Endothelial cell (in vitro differentiated cells): ENCODE results near the gene SYCE3. TPM values are rescaled to one million over a fixed set of nuclear protein-coding genes. Genes with fewer than 3 reads are reported as not detected.
"Not testable (repeated sequence)": the region's sequence is repeated elsewhere in the genome, so short reads cannot be mapped to it uniquely, and the experiment has no call there.

ENCODE experiments used
- DNase-seq: peaks from one replicate; pipeline ENCODE4 v3.0.0; 2021; ENCODE audit warnings: low spot score
- H3K27ac Mint-ChIP-seq: one replicate; pipeline ENCODE4 v1.8.0; 2021; ENCODE audit warnings: mixed read lengths, inconsistent platforms; ENCODE audit not compliant: unreplicated experiment
- H3K27me3 Mint-ChIP-seq: one replicate; pipeline ENCODE4 v1.8.0; 2021; ENCODE audit warnings: mild to moderate bottlenecking, moderate library complexity, mixed read lengths, inconsistent platforms; ENCODE audit not compliant: unreplicated experiment
- H3K36me3 Mint-ChIP-seq: one replicate; pipeline ENCODE4 v1.8.0; 2021; ENCODE audit warnings: mild to moderate bottlenecking, low read depth, mixed read lengths, inconsistent platforms; ENCODE audit not compliant: unreplicated experiment
- H3K4me1 Mint-ChIP-seq: one replicate; pipeline ENCODE4 v1.8.0; 2021; ENCODE audit warnings: mild to moderate bottlenecking, mixed read lengths, inconsistent platforms; ENCODE audit not compliant: unreplicated experiment
- H3K4me3 Mint-ChIP-seq: one replicate; pipeline ENCODE4 v1.8.0; 2021; ENCODE audit warnings: mild to moderate bottlenecking, mixed read lengths, inconsistent platforms; ENCODE audit not compliant: unreplicated experiment
- H3K9me3 Mint-ChIP-seq: one replicate; pipeline ENCODE4 v1.8.0; 2021; ENCODE audit warnings: mixed read lengths, inconsistent platforms; ENCODE audit not compliant: unreplicated experiment
- total RNA-seq: library from RNA; stranded (reverse); fragmentation: NEBNext Ultra II Directional; extraction: Animal tissue kit (Norgen Biotek cat#: 25700); gene quantifications from one replicate; pipeline ENCODE4 v1.2.1, GENCODE V29; 2021; ENCODE audit not compliant: unreplicated experiment
- TF ChIP-seq, protein P1 (sequence below): fragments of 200-600 bp; sonication (generic); IDR thresholded peaks from one replicate; pipeline ENCODE4 v1.5.0; 2021; ENCODE audit warnings: antibody characterized with exemption; ENCODE audit not compliant: unreplicated experiment

SYCE3 gene
- total RNA-seq, 1 donor from 2014 or later: not detected

DNA sequence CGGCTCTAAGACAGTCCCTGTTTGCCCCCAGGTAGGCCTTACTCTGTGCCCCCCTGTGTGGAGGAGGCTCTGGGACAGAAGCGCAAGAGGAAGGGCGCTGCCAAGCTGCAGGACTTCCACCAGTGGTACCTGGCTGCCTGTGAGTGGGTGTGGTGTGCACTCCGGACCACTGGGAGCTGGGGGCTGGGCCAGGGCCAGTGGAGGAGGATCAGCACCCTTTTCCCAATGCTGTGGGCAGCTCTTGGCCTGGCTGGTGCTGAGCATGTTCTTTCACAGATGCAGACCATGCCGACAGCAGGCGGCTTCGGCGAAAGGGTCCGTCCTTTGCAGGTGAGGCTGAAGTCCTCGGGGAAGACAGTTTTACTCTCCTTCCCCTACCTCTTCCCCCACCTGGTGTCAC is 41.0 kb downstream of the SYCE3 start:
- TF ChIP-seq, protein P1, sequence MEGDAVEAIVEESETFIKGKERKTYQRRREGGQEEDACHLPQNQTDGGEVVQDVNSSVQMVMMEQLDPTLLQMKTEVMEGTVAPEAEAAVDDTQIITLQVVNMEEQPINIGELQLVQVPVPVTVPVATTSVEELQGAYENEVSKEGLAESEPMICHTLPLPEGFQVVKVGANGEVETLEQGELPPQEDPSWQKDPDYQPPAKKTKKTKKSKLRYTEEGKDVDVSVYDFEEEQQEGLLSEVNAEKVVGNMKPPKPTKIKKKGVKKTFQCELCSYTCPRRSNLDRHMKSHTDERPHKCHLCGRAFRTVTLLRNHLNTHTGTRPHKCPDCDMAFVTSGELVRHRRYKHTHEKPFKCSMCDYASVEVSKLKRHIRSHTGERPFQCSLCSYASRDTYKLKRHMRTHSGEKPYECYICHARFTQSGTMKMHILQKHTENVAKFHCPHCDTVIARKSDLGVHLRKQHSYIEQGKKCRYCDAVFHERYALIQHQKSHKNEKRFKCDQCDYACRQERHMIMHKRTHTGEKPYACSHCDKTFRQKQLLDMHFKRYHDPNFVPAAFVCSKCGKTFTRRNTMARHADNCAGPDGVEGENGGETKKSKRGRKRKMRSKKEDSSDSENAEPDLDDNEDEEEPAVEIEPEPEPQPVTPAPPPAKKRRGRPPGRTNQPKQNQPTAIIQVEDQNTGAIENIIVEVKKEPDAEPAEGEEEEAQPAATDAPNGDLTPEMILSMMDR: no peak
- Mint-ChIP-seq H3K27ac (no peak overlapping the region), H3K36me3 (peaks cover 18% of the 10 kb centered on the region), H3K4me1 (peaks cover 6% of the 10 kb centered on the region), H3K27me3 (peaks cover 10% of the 10 kb centered on the region), H3K9me3 (no peaks in the 10 kb centered on the region), H3K4me3 (no peak overlapping the region)
- DNase-seq: no peak

DNA sequence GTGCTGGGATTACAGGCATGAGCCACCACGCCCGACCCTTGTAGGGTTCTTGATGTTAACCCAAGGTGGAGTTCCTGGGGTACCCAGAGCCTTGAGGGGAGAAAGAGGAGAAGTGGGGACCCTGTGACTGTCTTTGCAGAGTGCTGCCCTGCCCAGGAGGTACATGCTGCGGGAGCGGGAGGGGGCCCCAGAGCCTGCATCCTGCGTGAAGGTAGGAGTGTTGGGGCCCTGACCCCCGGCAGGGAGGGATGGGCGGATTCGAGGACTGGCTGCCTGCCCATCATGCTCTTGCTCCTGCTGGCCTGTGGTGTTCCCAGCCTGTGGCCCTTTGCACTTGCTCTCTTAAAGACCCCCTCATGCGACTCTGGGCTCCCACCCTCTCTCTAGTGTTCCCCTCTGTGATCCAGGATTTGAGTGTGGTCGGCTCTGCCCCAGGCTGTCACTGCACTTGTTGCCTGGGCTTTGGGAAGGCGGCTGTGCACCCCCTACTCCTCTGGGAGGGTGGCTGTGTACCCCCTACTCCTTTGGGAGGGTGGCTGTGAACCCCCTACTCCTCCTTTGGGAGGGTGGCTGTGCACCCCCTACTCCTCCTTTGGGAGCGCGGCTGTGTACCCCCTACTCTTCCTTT is 41.8 kb downstream of the SYCE3 start:
- Mint-ChIP-seq H3K4me3 (no peak overlapping the region), H3K27ac (no peak overlapping the region), H3K9me3 (no peaks in the 10 kb centered on the region), H3K4me1 (peaks cover 6% of the 10 kb centered on the region), H3K36me3 (peaks cover 18% of the 10 kb centered on the region), H3K27me3 (peaks cover 10% of the 10 kb centered on the region)
- DNase-seq: no peak
- TF ChIP-seq, protein P1: no peak

DNA sequence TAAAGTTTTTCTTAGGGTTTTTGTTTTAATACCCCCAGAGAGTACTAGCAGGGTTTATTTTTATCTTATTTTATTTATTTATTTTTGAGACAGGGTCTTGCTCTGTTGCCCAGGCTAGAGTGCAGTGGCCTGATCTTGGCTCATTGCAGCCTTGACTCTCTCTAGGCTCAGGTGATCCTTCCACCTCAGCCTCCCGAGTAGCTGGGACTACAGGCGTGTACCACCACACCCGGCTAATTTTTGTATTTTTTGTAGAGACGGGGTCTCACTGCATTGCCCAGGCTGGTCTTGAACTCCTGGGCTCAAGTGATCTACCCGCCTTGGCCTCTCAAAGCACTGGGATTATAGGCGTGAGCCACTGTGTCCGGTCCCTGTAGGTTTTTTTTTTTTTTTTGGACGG is 42.5 kb downstream of the SYCE3 start:
- H3K4me3 Mint-ChIP-seq, H3K27ac Mint-ChIP-seq, H3K27me3 Mint-ChIP-seq, DNase-seq, H3K9me3 Mint-ChIP-seq, H3K4me1 Mint-ChIP-seq: not testable (repeated sequence)
- peaks cover 18% of the 10 kb centered on the region for H3K36me3 Mint-ChIP-seq

DNA sequence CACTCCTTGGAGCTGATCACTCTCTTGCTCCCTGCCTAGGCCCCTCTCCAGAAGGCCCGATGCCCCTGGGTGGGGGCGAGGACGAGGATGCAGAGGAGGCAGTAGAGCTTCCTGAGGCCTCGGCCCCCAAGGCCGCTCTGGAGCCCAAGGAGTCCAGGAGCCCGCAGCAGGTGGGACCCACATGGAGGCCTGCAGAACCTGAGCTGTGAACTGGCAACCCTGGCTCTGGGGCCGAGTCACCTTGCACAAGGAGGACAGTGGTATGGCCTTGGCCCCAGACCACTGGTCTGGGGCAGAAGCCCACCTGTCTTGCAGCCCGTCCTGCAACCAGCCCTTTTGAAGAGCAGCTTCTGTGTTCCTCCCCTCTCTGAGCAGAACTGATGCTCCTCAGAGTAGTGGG is 43.6 kb downstream of the SYCE3 start:
- TF ChIP-seq, protein P1: no peak
- H3K36me3 Mint-ChIP-seq: peaks cover 17% of the 10 kb centered on the region
- H3K27ac Mint-ChIP-seq: no peak overlapping the region

DNA sequence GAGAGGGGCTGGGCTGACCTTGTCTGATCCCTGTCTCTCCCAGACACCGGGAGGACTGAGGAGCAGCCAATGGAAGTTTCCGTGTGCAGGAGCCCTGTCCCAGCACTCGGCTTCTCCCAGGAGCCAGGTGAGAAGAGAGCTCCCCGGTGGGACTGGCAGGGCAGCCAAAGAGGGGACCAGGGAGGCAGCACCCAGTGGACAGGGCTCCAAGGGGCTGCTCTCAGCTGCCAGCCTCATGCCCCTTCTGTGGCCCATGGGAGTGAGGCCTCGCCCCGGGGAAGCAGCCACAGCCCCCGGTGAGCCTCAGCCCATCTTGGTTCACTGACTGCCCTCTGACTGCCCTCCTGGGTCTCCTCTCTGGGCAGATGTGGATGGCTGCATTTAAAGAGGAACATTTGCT is 44.1 kb downstream of the SYCE3 start:
- H3K4me1 Mint-ChIP-seq: peaks cover 2% of the 10 kb centered on the region
- TF ChIP-seq, protein P1: no peak
- H3K27ac Mint-ChIP-seq: no peak overlapping the region
- H3K4me3 Mint-ChIP-seq: no peak overlapping the region
- no peaks in the 10 kb centered on the region for H3K9me3 Mint-ChIP-seq
- DNase-seq: no peak
- H3K36me3 Mint-ChIP-seq: peaks cover 17% of the 10 kb centered on the region
- H3K27me3 Mint-ChIP-seq: peaks cover 10% of the 10 kb centered on the region

More for the DNA sequence above, 43.6 kb downstream of the SYCE3 start:
- Mint-ChIP-seq H3K4me3 (no peak overlapping the region), H3K4me1 (peaks cover 2% of the 10 kb centered on the region), H3K9me3 (no peaks in the 10 kb centered on the region), H3K27me3 (peaks cover 7% of the 10 kb centered on the region)
- no peak for DNase-seq
